Thyroid gland (tissue), 4 donors: ENCODE results near the gene SHQ1.

ENCODE experiments used
- POLR2A ChIP-seq, 2 donors: fragments of 450-650 bp; IDR thresholded peaks; one replicate each; pipeline ENCODE4 v1.6.1; 2017; ENCODE audit warnings: antibody characterized with exemption in 2 of 2, mild to moderate bottlenecking in 2 of 2, moderate library complexity in 1 of 2
- TF ChIP-seq, protein P1 (sequence below), 6 experiments: fragments of 200-600 bp in 3 of 6; fragments of 450-650 bp in 3 of 6; sonication (generic) in 3 of 6; IDR thresholded peaks; one replicate each; pipeline ENCODE4 v1.5.1; 2016 to 2019; ENCODE audit warnings: antibody characterized with exemption in 6 of 6, mild to moderate bottlenecking in 2 of 6, inconsistent platforms in 1 of 6, moderate library complexity in 1 of 6

DNA sequence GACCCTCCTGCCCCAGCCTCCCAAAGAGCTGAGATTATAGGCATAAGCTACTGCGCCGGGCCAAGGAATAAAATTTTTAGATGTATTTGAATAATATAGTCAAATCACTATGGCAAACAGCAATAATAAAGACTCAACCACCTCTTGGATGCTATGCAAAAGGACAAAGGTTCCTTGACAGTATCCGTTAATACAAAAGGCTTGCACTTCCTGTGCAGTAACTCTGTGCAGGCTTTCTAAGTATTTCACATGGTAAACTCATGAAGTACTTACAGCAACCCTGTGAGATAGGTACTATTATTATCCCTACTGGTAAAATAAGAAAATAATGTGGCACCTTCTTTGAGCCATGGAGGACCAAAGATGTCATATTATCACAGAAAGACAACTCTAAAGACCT is 86.8 kb downstream of the SHQ1 start:
- TF ChIP-seq, protein P1, sequence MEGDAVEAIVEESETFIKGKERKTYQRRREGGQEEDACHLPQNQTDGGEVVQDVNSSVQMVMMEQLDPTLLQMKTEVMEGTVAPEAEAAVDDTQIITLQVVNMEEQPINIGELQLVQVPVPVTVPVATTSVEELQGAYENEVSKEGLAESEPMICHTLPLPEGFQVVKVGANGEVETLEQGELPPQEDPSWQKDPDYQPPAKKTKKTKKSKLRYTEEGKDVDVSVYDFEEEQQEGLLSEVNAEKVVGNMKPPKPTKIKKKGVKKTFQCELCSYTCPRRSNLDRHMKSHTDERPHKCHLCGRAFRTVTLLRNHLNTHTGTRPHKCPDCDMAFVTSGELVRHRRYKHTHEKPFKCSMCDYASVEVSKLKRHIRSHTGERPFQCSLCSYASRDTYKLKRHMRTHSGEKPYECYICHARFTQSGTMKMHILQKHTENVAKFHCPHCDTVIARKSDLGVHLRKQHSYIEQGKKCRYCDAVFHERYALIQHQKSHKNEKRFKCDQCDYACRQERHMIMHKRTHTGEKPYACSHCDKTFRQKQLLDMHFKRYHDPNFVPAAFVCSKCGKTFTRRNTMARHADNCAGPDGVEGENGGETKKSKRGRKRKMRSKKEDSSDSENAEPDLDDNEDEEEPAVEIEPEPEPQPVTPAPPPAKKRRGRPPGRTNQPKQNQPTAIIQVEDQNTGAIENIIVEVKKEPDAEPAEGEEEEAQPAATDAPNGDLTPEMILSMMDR (IDR thresholded peaks at IDR 0.05), result no peak
- no peak for TF ChIP-seq POLR2A (IDR thresholded peaks at IDR 0.05)
